ENCODE results near the gene RAB40B.

Gene RAB40B

DNA sequence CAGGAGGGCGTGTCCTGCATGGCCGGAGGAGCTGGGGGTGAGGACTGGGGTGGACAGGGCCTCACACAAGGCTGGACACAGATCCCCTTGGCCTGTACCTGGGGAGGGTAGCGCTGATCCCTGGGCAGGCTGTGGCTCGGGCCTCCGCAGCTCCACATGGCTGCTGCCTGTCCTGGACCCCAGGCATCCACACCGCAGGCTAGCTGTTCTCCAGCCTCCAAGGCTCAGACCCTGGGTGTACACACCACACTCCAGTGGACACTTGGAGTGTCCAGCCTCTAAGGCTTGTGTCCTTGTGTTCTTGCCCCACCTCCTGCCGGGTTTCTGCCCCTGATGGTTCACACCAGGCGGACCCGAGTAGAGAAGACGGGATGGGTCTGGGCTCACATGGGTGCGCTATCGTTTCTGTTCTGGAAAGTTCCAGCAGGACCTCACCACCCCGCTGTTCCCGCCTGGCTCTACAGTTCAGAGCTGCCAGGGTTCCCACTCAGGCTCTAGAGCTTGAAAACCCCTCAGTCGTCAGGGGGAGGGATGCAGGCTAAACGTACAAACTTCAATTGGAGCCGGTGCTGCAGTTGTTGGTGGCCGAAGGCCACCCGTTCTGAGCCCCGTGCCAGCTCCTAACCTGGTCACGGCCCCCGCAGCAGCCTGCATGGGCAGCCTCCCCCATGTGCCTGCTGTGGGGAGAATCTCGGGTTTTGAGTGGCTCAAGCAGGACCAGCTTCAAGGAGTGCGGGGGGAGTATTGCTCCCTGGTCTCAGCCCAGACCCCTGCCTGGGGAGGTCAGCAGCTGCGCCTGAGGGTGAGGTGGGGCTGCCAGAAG, 11.4 kb upstream of the RAB40B start:
- DNase-seq (ENCODE audit: low read depth) = no peak
- TF ChIP-seq, protein P1, sequence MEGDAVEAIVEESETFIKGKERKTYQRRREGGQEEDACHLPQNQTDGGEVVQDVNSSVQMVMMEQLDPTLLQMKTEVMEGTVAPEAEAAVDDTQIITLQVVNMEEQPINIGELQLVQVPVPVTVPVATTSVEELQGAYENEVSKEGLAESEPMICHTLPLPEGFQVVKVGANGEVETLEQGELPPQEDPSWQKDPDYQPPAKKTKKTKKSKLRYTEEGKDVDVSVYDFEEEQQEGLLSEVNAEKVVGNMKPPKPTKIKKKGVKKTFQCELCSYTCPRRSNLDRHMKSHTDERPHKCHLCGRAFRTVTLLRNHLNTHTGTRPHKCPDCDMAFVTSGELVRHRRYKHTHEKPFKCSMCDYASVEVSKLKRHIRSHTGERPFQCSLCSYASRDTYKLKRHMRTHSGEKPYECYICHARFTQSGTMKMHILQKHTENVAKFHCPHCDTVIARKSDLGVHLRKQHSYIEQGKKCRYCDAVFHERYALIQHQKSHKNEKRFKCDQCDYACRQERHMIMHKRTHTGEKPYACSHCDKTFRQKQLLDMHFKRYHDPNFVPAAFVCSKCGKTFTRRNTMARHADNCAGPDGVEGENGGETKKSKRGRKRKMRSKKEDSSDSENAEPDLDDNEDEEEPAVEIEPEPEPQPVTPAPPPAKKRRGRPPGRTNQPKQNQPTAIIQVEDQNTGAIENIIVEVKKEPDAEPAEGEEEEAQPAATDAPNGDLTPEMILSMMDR (IDR thresholded peaks at IDR 0.05; ENCODE audit: low read length, missing control alignments) = no peak
- no peak overlapping the region for H3K4me3 ChIP-seq (replicated peaks; ENCODE audit: low read depth, low read length)

DNA sequence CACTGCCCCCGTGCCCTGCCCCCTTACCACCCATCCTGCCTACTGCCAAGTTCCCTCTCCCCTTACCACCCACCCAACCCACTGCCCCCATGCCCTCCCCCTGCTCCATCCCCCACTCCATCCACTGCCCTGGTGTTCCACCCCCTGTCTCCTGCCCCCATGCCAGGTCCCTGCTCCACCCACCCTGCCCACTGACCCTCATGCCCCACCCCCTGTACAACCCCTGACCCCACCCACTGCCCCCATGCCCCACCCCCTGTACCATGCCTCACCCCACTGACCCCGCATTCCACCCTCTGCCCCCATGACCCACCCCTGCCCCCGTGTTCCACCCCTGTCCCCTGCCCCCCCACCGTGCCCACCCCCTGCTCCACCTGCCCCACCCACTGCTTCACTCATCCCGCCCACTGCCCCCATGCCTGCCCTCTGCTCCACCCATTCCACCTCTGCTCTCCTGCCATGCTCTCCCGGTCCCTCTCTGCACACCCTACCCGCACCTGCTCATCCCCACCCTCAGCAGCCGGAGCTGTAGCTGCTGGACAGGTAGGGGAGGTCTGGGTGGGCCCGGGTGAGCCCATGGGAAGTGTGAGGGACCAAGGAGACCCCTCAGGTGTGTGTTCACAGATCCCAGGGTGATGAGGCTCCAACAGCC, 10.7 kb upstream of the RAB40B start:
- DNase-seq (ENCODE audit: low read depth) = no peak
- TF ChIP-seq, protein P1 (IDR thresholded peaks at IDR 0.05; ENCODE audit: low read length, missing control alignments) = no peak

GRCh38 chr17:82705756-82706155, 7.3 kb upstream of the RAB40B start:
- H3K4me3 ChIP-seq (replicated peaks; ENCODE audit: low read depth, low read length) = no peak overlapping the region
- TF ChIP-seq, protein P1 (IDR thresholded peaks at IDR 0.05; ENCODE audit: low read length, missing control alignments) = no peak
- DNase-seq (ENCODE audit: low read depth) = no peak

More for the DNA sequence above, 10.7 kb upstream of the RAB40B start:
- no peak overlapping the region for H3K4me3 ChIP-seq (replicated peaks; ENCODE audit: low read depth, low read length)

- TF ChIP-seq, protein P1 (IDR thresholded peaks at IDR 0.05; ENCODE audit: low read length, missing control alignments) = no peak
- H3K4me3 ChIP-seq (replicated peaks; ENCODE audit: low read depth, low read length) = no peak overlapping the region
- DNase-seq (ENCODE audit: low read depth) = no peak
Measured at GRCh38 chr17:82704886-82705285, 6.4 kb upstream of the RAB40B start.

DNA sequence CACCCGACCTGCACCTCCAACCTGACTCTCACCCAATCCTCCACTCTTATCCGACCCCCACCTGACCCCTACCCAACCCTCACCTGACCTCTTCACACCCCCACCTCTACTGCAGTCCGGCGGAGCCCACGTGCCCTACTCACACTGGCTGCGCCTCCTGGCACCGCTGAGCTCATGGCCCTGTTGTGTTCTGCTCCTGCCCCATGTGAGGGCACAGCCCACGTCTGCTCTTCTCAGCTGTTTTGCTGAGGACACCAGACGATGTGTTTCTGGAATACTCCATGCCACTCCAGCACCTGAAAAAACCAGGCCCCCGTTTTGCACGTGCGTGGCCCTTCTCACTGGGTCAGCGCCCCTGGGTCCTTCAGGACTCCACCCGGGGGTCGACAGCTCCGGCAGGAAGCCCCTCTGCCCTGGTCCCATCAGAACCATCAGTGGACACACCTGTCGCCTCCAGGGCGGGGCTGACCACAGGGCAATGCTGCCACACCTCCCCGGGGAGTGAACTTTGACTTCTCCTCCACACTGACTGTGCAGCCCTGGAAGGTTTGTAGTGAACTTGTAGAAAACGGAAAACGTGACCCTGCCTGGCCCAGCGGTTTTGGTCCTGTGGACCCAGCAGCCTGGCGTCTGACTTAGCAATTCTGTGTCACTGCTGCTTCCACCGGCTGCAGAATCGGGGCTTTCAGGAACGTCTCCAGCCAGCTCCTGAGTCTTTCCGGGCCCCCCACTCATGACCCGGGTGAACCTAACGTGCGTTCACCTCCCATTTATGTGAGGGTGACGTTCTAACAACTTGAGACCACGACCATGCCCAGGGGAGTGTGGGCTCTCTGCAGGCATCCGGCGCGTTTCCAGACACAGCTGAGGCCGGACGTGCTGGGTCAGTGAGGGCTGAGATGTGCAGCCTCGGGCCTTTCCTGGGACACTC, 5.7 kb upstream of the RAB40B start:
- TF ChIP-seq, protein P1 (IDR thresholded peaks at IDR 0.05; ENCODE audit: low read length, missing control alignments) = no peak
- no peak overlapping the region for H3K4me3 ChIP-seq (replicated peaks; ENCODE audit: low read depth, low read length)
- DNase-seq (ENCODE audit: low read depth) = no peak

DNA sequence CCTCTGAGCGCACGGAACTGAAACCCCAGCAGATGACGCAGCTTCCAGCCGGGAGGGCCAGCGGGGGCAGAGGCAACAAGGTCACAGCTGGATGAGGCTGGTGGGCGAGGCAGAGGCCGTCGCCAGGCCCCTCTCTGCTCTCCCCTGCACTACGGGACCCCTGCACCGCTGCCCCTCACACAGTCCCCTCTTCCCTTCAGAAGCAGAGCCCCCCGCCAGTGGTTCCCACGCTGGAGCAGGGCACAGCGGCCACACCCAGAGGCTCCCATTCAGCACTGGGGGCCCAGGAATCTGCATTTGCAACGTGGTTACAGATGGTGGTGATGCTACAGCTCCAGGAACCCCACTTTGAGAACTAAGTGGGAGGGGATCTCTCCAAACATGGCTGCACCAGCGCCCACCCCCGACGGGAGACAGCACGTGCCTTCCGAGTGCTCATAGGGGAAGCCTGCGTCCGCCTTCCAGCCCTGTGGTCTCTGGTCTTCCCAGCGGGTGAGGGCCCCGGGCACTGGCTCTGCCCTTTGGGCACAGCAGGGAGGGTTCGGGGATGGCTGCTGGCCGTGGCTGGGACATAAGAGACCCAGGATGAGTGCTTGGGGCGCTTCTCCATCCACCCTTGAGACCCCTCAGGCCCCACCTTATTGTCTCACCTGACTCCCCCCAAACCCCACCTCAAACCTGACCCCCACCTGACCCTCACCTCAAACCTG, 4.7 kb upstream of the RAB40B start:
- TF ChIP-seq, protein P1 (IDR thresholded peaks at IDR 0.05; ENCODE audit: low read length, missing control alignments) = no peak

More for the DNA sequence above, 4.7 kb upstream of the RAB40B start:
- H3K4me3 ChIP-seq (replicated peaks; ENCODE audit: low read depth, low read length) = no peak overlapping the region
- DNase-seq (ENCODE audit: low read depth) = no peak
